Gastroesophageal sphincter (tissue), 3 donors: ENCODE data around the gene ENOX1.

Source experiments
- EP300 ChIP-seq: sonication (generic); formaldehyde crosslinking; IDR thresholded peaks from one replicate; pipeline ENCODE4 v1.6.1; 2017; ENCODE audit warnings: antibody characterized with exemption, mild to moderate bottlenecking
- POLR2A ChIP-seq, 2 donors: fragments of 450-650 bp; IDR thresholded peaks; one replicate each; pipeline ENCODE4 v1.6.1; 2017; ENCODE audit warnings: antibody characterized with exemption in 2 of 2, mild to moderate bottlenecking in 2 of 2, moderate library complexity in 1 of 2
- POLR2AphosphoS5 ChIP-seq: sonication (generic); formaldehyde crosslinking; IDR thresholded peaks from one replicate; pipeline ENCODE4 v1.6.1; 2017; ENCODE audit warnings: antibody characterized with exemption
- TF ChIP-seq, protein P1 (sequence below), 4 experiments: fragments of 200-600 bp in 2 of 4; fragments of 450-650 bp in 2 of 4; sonication (generic) in 1 of 4; IDR thresholded peaks; one replicate each; pipeline ENCODE4 v1.5.1; 2017 to 2019; ENCODE audit warnings: antibody characterized with exemption in 4 of 4, mild to moderate bottlenecking in 2 of 4, moderate library complexity in 2 of 4

DNA sequence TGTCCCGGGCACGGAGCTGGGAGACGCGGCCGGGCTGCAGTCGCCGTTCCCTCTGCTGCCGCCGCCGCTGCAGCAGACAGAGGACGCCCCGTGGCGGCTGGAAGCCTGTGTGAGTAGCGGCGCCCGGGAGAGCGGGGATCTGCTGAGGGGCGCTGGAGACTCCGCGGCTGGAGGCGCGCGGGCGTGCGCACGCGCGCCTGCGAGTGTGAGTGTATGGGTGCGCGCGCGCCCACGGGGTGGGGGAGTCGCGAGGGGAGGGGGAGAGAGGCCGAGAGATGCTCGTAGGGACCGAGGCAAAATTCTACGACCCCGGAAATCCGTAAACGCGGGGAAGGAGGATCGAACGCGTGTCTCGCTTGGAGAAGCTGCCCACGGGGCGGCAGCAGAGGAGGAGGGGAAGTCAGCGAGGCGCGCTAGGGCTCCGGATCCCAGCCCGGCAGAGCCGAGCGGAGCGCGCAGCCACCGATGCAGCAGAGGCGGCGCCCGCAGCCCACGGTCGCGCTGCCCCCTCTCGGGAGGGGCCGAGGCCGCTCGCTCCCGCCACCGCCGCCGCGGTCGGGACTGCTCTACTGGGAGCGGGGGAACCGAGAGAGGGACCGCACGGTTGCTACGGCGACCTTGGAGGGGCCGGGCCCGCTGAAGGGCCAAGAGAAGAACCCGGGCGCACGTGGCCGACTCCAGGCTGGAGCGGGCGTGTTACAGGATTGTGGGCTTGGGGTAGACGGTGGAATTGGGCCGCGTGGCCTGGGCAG, at the start of gene ENOX1:
- TF ChIP-seq, protein P1, sequence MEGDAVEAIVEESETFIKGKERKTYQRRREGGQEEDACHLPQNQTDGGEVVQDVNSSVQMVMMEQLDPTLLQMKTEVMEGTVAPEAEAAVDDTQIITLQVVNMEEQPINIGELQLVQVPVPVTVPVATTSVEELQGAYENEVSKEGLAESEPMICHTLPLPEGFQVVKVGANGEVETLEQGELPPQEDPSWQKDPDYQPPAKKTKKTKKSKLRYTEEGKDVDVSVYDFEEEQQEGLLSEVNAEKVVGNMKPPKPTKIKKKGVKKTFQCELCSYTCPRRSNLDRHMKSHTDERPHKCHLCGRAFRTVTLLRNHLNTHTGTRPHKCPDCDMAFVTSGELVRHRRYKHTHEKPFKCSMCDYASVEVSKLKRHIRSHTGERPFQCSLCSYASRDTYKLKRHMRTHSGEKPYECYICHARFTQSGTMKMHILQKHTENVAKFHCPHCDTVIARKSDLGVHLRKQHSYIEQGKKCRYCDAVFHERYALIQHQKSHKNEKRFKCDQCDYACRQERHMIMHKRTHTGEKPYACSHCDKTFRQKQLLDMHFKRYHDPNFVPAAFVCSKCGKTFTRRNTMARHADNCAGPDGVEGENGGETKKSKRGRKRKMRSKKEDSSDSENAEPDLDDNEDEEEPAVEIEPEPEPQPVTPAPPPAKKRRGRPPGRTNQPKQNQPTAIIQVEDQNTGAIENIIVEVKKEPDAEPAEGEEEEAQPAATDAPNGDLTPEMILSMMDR (IDR thresholded peaks at IDR 0.05) = peak in 3 of 4 experiments; percentile 3 to 49 (median 19)
- TF ChIP-seq POLR2AphosphoS5 (no peak), EP300 (no peak), POLR2A (IDR thresholded peaks at IDR 0.05) (peak in 1 of 2 donors; percentile 24)
